ENCODE measurements around the gene S100A2. TPM values are rescaled to one million over a fixed set of nuclear protein-coding genes. Genes with fewer than 3 reads are reported as not detected.
A peak's percentile ranks its signal among the peaks of the same experiment; 100 is the strongest.

Gene S100A2
- total RNA-seq, 4 donors from 2014 or later: 1.3 to 6.5 TPM; not detected in 2

- TF ChIP-seq, protein P1, sequence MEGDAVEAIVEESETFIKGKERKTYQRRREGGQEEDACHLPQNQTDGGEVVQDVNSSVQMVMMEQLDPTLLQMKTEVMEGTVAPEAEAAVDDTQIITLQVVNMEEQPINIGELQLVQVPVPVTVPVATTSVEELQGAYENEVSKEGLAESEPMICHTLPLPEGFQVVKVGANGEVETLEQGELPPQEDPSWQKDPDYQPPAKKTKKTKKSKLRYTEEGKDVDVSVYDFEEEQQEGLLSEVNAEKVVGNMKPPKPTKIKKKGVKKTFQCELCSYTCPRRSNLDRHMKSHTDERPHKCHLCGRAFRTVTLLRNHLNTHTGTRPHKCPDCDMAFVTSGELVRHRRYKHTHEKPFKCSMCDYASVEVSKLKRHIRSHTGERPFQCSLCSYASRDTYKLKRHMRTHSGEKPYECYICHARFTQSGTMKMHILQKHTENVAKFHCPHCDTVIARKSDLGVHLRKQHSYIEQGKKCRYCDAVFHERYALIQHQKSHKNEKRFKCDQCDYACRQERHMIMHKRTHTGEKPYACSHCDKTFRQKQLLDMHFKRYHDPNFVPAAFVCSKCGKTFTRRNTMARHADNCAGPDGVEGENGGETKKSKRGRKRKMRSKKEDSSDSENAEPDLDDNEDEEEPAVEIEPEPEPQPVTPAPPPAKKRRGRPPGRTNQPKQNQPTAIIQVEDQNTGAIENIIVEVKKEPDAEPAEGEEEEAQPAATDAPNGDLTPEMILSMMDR (IDR thresholded peaks at IDR 0.05): no peak
- DNase-seq (ENCODE audit: low spot score): no peak
- ATAC-seq (ENCODE audit: low FRiP score): peak; percentile 2
Observed at GRCh38 chr1:153535242-153536011, 30.2 kb downstream of the S100A2 start, which contains the start of gene S100A6. TSS of gene S100A6 (minus strand) at chr1:153535991. CDS start at chr1:153535339, 652 bp downstream.

GRCh38 chr1:153534925-153535241 is 30.8 kb downstream of the S100A2 start:
- DNase-seq (ENCODE audit: low spot score): no peak
- ATAC-seq (ENCODE audit: low FRiP score): no peak
- TF ChIP-seq, protein P1 (IDR thresholded peaks at IDR 0.05): no peak

DNA sequence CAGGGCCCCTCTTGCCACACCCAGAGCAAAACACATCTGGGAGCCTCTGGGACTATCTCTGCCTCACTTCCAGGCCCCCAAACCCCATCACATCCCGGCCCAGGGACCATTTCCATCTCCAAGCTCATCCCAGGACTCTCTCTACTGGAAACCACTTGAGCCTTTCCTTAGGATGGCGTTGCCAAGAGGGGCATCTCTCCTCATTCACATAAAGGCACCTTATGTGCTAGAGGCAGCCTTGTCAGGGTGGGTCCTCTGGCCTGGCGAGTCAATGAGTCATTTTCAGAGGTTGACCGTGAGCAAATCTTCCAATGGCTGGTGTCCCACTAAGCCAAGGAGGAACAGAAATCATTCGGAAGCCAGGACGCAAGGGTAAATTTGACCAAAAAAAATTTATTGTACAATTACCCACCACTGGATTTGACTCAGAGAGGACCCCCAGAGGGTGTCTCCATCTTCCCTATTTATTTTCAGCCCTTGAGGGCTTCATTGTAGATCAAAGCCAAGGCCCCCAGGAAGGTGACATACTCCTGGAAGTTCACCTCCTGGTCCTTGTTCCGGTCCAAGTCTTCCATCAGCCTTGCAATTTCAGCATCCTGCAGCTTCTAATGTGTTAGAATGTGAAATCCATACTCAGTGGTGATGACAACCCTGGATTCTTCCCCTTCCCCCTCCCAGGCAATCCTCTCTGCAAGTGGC is 31.3 kb downstream of the S100A2 start:
- no peak for DNase-seq (ENCODE audit: low spot score)

GRCh38 chr1:153533689-153534201 is 31.9 kb downstream of the S100A2 start:
- DNase-seq (ENCODE audit: low spot score) (peak; percentile 57), ATAC-seq (ENCODE audit: low FRiP score) (peak; percentile 58)
- TF ChIP-seq, protein P1 (IDR thresholded peaks at IDR 0.05): no peak

More for the DNA sequence above, 31.3 kb downstream of the S100A2 start:
- TF ChIP-seq, protein P1 (IDR thresholded peaks at IDR 0.05): no peak
- no peak for ATAC-seq (ENCODE audit: low FRiP score)

- DNase-seq (ENCODE audit: low spot score) (peak; percentile 79), ATAC-seq (ENCODE audit: low FRiP score) (peak; percentile 43)
- TF ChIP-seq, protein P1 (IDR thresholded peaks at IDR 0.05): peak in 2 of 3 donors; percentile 61 to 84
Observed at GRCh38 chr1:153532769-153533599, 32.7 kb downstream of the S100A2 start.

DNA sequence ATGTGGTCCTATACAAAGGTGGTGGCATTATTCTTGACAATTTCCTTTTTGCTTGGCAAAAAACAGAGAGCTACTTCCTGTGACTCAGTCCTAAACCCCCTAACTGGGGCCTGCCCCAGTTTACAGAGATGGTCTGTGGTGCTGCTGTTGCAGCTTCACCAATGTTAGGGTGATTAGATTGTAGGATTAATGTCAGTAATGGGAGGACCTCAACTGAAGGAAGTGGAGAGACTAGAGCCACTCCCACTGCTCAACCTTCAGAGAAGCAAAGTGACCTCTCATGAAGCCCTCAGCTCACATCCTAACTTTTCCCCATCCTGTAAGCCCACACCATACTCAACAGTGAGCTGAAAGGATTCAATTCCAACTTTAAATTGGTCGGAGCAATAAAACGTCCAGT is 33.5 kb downstream of the S100A2 start:
- ATAC-seq (ENCODE audit: low FRiP score) (no peak), DNase-seq (ENCODE audit: low spot score) (no peak)
- TF ChIP-seq, protein P1 (IDR thresholded peaks at IDR 0.05): no peak
